ENCODE data around the gene PLXNB3.
"Not testable (repeated sequence)": the region's sequence is repeated elsewhere in the genome, so short reads cannot be mapped to it uniquely, and the experiment has no call there.

Gene PLXNB3

GRCh38 chrX:153763989-153764755 is at the start of gene PLXNB3:
TSS of gene PLXNB3 (plus strand) at chrX:153764249. CDS start at chrX:153765536, 1,287 bp downstream.
- DNase-seq = no peak

DNA sequence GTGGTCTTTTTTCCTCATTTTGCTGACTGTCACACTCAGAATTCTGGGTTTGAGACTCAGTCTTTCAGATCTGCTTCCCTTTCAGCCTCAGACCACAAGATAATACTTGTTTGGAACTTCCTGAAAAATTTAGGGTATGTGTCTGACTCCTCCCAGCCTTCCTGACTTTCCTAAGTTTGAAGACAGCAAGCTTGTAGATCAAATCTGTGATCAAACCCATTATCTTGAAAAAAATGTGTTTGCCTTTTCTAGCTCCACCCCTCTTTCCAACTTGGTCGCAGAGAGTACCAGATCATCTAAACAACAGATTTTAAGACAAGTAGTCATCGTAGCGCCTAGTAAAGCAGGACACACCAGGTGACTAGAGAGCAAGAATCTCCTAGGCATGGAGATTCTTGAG is 49.8 kb upstream of the PLXNB3 start:
- DNase-seq = no peak

GRCh38 chrX:153717445-153717844 is 46.6 kb upstream of the PLXNB3 start:
- DNase-seq = no peak

- no peak for DNase-seq
Observed at GRCh38 chrX:153719238-153719637, 44.8 kb upstream of the PLXNB3 start.

GRCh38 chrX:153719701-153720100 is 44.3 kb upstream of the PLXNB3 start:
- no peak for DNase-seq

- DNase-seq = no peak
Observed at GRCh38 chrX:153722704-153723350, 41.2 kb upstream of the PLXNB3 start.

DNA sequence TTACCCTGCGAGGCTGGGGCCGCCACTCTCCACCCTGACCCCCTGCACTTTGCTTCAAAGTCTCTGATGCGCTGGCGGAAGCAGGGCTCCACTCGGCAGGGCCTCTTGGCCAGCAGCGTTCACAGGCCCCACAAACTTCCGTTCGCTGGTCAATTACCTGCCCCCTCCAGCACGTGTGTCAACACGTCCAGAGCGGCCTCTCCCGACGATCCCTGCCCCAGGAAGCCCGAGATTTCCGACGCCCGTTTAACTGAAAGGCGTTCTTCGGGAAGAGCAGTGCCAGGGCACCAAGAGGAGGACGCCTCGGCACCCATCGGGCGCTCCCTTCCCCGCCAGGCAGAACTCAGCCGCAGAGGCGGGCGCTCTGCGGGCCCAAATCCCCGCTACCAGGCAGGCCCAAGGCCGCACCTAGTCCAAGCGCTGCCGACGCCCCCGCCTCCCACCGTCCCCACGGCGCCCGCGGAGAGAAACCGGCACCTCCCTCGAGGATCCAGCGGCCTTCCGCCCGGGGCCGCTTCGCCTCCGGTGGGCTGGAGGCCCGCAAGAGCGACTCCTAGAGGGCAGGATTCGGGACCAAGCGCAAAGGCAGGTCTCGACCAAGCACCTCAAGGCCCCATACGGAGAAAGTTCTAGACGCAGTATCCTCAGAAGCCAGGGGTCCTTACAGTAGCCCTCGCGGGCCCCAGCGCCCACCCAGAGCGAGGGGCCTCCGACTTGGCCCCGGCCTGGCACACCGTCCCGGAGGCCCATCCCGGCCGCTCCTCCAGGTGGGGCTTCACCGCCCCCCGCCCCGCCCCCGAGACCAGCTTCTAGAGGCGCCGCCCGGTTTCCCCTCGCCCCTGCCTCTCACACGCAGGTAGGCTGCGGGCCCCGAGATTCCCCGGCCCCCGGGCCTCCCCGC is 40.4 kb upstream of the PLXNB3 start:
- no peak for DNase-seq

DNA sequence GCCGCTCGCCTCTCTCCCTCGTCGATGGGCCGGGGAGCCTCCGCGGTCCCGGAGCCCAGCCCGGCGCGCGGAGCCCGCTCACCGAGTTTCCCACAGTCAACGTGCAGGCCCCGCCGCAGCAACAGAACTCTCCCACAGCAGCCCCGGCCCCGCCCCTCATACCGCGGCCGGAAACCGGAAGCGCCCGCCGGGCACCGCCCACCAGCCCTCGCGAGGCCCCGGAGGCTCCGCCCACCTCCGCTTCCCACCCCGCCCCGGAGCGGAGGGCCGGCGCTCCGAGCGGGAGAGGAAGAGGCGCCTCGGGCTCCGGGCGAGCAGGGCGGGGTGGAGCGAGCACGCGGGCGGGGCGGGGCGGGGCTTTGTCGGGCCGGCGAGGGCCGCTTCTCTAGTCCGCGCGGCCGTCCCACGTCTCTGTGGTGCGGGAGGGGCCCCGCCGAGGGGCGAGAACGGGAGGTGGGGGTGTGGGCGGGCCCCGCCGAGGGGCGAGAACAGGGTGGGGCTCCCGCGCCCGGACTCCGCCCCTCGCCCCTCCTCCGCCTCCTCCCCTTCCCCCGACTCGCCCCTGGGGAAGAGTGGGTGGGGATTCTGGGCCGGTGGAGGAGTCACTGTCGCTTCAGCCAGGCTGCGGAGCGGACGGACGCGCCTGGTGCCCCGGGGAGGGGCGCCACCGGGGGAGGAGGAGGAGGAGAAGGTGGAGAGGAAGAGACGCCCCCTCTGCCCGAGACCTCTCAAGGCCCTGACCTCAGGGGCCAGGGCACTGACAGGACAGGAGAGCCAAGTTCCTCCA is 39.6 kb upstream of the PLXNB3 start, which contains the start of the genes ABCD1 and BCAP31:
ABCD1 (plus strand) TSS at position 605 of the 787 bp plus-strand sequence. CDS start 411 bp downstream, outside the sequence.
BCAP31 (minus strand) TSS at position 136 of the 787 bp plus-strand sequence. CDS start 1,143 bp downstream, outside the sequence.
- DNase-seq = no peak

GRCh38 chrX:153725039-153725831 is 38.8 kb upstream of the PLXNB3 start:
- DNase-seq = no peak

DNA sequence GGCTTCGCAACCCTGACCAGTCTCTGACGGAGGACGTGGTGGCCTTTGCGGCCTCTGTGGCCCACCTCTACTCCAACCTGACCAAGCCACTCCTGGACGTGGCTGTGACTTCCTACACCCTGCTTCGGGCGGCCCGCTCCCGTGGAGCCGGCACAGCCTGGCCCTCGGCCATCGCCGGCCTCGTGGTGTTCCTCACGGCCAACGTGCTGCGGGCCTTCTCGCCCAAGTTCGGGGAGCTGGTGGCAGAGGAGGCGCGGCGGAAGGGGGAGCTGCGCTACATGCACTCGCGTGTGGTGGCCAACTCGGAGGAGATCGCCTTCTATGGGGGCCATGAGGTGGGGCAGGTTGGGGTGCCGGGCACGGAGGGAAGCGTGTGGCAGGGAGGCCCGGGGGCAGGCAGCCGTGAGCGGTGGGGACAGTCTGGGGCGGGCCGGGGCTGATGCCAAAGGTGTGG is 38.2 kb upstream of the PLXNB3 start:
- DNase-seq = no peak

GRCh38 chrX:153726286-153727122 is 37.5 kb upstream of the PLXNB3 start:
- no peak for DNase-seq

- no peak for DNase-seq
Observed at GRCh38 chrX:153727123-153727931, 36.7 kb upstream of the PLXNB3 start.

DNA sequence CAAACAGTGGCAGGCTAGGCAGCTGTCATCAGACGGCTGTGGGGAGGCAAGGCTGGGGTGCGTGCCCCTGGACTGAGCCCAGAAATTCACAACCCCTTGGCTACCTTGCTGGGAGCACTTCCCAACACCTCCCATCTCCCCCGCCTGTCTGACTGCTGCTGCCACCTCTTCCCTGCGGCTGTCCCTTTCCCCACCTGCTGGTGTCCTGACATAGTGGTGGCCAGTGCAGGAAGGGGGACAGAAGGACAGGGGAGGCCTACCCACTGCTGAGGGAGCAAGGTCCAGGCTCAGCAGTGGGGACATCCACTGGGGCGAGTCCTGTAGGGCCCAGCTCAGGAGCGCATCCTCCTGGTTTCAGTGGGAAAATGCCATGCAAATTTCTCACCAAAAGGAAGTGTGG is 36.0 kb upstream of the PLXNB3 start:
- DNase-seq = no peak

DNA sequence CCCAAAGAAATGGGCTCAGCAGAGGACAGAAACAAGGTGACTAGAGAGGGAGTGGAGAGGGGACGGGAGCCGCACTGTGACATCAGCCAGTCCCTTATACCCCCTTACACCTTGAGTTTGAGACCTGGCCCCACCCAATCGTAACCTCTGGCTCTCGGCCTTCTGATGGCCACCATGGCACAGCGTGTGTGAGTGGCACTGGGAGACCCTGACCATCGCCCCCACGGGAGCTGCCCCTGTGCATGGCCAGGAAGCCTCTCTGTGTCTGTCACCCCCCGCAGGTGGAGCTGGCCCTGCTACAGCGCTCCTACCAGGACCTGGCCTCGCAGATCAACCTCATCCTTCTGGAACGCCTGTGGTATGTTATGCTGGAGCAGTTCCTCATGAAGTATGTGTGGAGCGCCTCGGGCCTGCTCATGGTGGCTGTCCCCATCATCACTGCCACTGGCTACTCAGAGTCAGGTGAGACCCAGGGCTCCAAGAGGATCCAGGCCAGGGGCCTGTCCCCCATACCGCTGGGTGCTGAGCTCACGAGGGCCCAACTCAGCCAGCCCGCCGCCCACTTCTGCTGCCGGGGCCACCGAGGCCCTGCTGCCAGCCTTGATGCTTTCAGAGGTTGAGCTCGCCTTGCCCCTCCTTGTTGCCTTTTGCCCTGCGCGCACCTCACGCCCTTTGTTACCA is 35.0 kb upstream of the PLXNB3 start:
- DNase-seq = no peak

DNA sequence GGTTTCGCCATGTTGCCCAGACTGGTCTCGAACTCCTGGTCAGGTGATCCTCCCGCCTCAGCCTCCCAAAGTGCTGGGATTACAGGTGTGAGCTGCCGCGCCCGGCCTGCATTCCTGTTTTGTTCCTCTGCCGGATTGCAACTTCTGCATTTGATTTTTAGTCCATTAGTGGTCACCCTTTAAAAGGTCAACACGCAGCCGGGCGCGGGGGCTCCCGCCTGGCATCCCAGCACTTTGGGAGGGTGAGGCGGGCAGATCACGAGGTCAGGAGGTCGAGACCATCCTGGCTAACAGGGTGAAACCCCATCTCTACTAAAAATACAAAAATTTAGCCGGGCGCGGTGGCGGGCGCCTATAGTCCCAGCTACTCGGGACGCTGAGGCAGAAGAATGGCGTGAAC is 33.9 kb upstream of the PLXNB3 start:
- not testable (repeated sequence) for DNase-seq

DNA sequence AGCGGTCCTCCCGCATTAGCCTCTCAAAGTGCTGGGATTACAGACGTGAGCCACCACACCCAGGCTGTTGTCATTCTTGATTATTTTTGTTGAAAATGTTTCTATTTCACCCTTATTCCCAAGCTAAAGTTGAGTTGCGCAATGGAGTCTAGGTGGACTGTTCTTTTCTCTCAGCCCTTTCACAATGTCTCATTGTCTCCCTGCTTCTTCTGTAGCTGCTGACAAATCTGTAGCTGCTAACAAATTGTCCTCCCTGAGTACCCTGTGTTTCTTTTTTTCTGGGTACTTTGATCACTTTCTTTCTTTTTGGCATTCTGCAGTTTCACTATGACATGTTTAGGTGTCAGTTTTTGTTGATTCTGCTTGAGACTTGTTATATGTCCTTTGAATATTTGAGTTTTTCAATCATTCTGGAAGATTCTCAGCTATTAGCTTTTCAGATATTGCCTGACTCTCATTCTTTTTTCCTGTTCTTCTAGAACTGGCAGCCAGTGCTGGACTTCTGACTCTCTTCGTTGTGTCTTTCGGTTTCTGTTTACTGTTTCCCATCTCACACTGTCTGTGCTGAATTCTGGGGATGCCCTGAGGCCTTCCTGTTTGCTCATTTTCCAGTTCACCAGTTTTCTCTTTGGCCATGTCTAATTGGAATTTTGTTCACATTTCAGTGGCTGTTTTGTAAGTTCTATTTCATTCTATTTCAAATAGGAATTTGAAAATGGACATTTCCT is 32.8 kb upstream of the PLXNB3 start:
- DNase-seq = no peak

DNA sequence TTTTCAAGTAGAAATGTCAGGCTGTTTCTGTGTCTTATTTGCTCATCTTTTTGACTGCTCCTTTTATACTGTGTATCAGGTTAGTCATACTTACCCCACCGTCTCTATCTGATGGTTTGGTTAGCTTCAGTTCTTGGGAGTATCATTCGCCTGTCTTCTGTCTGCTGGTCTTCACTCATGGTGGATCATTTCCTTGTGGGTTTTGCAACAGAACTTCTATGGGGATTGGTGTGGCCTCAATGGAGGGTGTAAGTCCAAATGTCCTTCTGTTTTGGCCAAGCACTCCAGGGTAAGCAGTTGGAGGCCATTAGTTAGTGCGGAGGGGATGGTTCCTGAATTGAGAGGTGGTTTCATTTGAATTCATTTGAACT is 32.2 kb upstream of the PLXNB3 start:
- DNase-seq = no peak

DNA sequence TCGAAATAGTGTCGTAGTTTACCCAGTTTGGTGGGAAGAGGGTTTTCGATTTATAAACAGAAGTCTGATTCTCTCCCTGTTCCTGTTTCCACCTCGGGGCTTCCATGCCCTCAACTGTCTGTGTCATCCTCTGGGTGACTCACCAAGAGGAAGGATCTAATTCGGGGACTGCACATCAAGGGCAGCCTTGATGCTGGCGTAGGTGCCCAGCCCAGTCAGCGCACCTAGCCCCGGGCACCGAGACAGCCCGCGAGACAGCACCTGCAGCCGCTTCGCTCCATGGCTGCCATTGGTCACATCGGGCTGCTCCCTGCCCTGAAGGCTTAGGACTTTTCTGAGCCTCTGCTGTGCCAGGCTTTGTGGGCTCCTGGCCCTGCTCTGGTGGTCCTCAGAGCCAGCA is 31.6 kb upstream of the PLXNB3 start:
- no peak for DNase-seq
